ENCODE measurements around the gene SPATA46.
A peak's percentile ranks its signal among the peaks of the same experiment; 100 is the strongest.

SPATA46 gene

GRCh38 chr1:162351246-162351842 lies 25.3 kb downstream of the SPATA46 start:
- no peak for DNase-seq

- no peak for DNase-seq
Observed at GRCh38 chr1:162349635-162350330, 26.9 kb downstream of the SPATA46 start.

- DNase-seq, result no peak
Observed at GRCh38 chr1:162347281-162347680, 29.4 kb downstream of the SPATA46 start.

- DNase-seq, result no peak
Observed at GRCh38 chr1:162343470-162343869, 33.2 kb downstream of the SPATA46 start.

GRCh38 chr1:162342452-162342983 lies 34.1 kb downstream of the SPATA46 start:
- DNase-seq, result no peak

- DNase-seq, result no peak
Observed at GRCh38 chr1:162336621-162337285, 39.9 kb downstream of the SPATA46 start.

GRCh38 chr1:162335126-162335525 lies 41.5 kb downstream of the SPATA46 start:
- DNase-seq, result no peak

- no peak for DNase-seq
Observed at GRCh38 chr1:162333991-162334390, 42.7 kb downstream of the SPATA46 start.

GRCh38 chr1:162329826-162330225 lies 46.8 kb downstream of the SPATA46 start:
- no peak for DNase-seq

- peak; percentile 49 for DNase-seq
Observed at GRCh38 chr1:162328512-162328911, 48.1 kb downstream of the SPATA46 start.

GRCh38 chr1:162327788-162328165 lies 48.9 kb downstream of the SPATA46 start:
- no peak for DNase-seq

GRCh38 chr1:162327144-162327787 lies 49.4 kb downstream of the SPATA46 start:
- no peak for DNase-seq

GRCh38 chr1:162326559-162326958 lies 50.1 kb downstream of the SPATA46 start:
- no peak for DNase-seq

- DNase-seq, result no peak
Observed at GRCh38 chr1:162324396-162324795, 52.3 kb downstream of the SPATA46 start.
